NCI-H1092 (cell line): ENCODE results near the gene SLC51A.

Experiments
- DNase-seq: peaks from one replicate; lab custom pipeline; 2025; lab: John Stamatoyannopoulos, UW

The SLC51A gene

DNA sequence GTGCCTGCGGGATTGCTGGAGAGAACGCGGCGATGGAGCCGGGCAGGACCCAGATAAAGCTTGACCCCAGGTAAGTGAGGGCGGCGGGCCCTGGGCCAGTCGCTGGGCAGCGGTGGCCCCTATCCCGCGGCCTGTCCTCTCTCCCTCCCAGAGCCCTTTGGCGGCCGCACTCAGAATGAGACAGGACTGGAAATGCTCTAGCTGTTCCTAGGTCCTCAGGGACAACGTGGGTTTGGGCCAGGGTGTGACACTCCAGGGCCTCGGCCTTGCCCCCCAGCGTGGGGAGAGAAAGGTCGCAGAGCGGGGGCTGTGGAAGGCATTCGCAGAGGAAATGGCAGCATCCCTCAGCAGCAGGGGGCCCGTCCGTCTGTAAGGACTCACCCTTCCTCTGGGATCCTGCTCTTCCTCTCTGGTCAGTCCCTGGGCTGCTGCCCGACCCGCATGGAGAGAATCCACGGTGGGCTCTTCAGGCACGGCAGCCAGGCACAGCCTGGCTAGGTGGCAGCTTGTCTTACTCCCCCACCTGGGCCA is 412 bp downstream of the SLC51A start:
- DNase-seq, result no peak

DNA sequence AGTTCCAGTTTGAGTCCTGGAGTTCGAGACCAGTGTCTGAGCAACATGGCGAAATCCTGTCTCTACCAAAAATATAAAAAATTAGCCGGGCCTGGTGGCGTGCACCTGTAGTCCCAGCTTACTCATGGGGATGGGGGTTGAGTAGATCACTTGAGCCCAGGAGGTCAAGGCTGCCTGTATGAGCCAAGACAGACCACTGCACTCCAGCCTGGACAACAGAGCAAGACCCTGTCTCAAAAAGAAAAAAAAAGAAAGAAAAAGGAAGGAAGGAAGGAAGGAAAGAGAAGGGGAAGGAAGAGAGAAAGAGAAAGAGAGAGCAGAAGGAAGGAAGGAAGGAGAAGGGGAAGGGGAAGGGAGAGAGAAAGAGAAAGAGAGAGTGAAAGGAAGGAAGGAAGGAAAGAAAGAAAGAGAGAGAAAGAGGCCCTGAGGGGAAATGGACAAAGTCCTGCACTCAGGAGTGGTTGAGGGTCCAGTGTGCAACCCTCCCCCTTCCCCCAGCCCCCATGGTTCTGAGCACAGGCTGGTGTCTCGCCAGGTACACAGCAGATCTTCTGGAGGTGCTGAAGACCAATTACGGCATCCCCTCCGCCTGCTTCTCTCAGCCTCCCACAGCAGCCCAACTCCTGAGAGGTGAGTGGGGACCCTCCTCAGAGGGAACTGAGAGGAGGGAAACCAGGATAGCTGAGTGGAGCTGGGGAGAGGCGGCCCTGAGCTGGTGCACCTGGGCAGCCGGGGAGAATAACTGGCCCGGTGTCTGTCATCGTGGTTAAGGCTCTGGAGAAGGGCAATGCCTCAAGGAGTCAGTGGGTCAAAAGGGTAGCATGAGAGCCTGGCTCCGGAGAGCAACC is 1.2 kb downstream of the SLC51A start:
- no peak for DNase-seq

DNA sequence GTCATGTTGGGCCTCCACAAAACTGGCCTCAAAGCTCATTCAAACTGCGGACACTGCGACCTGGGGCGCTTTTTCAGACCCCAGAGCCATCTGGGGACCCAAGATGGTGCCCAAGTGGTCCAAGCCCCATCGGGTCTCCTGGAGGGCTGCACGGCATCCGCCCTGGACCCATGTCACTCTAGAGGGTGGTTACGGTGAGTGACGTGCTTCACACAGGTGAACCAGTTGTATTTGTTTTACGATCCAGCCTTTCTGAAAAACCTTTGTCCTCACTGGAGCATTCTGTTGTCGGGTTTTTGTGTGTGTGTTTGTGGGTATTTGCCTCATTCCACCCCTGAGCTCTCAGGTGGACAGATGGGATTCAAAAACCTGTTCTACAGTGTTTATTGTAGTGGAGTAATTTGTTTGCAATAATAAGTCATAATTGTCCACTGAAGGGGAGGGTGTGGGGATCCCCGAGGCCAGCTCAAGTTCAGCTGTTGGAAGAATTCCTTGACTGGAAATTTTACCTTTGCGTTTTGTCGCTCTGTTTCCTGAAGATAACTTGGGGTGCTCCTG is 1.9 kb downstream of the SLC51A start:
- no peak for DNase-seq

DNA sequence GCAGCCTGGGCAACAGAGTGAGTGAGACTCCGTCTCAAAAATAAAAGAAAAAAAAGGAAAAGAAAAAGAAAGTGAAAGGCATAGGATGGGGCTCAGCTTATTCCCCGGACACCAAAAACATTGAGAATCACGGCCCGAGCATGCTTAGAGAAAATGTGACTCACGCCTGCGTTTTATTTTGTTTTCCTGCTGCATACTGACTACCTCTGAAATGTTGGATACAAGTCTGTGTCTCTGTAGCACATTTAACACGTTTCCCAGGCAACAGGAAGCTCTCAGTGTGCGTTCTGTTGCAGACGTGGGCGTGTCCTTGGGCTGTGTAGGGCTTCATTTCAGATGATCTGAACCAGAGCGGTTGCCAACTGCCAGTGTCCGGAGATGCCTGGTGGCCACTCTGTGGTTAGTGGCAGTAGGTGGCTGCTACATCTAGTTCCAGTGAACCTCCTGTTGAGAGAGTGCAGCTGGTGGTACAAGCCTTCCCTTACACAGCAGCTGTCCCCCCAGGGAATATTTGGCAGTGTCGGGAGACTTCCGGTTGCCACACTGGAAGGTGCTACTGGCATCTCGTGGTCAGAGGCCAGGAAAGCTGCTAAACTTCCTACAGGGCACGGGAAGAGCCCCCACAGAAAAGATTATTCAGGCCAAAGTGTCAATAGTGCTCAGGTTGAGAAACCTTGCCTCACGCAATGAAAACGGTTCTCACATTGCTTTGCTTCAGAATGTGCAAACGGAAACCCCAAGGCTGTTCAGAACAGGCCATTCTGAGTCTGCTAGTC is 3.0 kb downstream of the SLC51A start:
- DNase-seq, result peak; percentile 63

DNA sequence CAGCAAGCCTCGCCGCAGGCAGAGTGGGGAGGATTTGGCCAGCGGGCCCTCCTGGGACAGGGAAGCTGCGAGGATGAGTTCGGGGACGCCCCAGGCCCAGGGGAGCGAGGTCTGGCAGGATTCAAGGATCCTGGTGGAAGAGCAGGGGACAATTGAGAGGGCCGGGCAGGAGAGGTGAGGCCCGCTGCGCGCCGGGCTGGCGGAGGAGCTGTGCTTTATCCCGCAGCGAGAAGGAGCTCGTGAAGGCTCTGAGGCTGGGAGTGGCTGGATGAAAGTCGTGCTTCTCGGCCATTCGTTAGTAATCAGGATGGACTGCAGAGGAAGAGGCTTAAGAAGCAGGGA is 3.6 kb downstream of the SLC51A start:
- DNase-seq, result no peak

DNA sequence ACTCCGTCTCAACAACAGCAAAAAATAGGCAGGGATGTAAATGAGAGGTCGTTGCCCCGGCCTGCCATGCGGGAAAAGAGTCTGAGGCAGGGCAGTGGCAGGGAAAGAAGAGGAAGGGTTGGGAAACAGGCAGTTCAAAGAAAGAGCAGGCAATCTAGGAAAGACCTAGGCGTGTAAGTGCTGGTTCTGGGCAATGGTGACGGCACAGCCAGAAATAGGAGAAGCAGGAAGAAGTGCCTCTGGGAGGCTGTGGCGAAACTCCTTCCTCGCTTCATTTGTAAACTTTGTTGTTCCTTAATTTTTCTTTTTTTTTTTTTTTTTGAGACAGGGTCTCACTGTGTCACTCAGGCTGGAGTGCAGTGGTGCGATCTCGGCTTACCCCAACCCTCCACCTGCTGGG is 4.3 kb downstream of the SLC51A start:
- DNase-seq, result no peak

DNA sequence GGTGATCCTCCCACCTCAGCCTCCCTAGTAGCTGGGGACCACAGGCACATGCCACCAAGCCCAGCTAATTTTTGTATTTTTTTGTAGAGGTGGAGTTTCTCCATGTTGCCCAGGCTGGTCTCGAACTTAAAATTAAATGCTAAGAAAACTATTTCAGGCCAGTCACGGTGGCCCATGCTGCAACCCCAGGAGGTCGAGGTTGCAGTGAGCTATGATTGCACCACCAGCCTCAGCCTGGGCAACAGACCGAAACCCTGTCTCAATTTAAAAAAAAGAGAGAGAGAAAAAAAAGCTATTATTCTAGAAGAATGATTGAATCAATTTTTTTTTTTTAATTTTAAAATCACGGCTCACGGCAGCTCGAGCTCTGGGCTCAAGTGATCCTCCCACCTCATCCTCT is 4.7 kb downstream of the SLC51A start:
- no peak for DNase-seq

DNA sequence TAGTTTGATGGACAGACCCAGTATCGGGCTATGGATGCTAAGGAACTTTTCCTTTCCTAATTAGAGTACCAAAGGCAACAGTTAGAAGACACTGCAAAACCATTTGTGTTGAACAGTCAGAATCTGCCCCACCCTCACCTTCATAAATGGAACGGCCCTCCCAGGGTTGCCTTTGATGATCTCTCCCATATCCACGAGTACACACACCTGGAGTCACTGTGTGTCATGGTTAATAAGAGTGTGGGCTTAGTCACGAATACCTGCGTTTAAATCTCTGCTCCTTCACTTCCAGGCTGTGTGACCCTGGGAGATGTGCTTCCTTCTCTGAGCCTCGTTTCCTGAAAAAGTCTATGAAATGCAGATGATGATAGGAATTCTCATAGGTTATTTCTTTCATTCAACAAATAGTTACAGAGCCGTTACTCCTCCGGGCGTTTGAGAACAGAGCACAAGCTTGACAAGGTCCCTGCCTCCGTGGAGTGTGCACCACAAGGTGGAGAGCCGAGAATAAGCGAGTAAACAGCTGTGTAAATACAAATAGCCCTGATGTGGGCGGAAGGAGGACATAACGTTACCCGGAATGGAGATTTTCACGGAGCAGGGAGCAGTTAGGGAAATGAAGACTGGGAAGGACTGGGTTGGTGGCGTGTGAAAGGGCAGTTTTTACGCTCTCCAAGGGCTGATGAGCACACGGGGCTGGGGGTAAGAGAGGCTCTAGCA is 6.7 kb downstream of the SLC51A start:
- peak; percentile 24 for DNase-seq

DNA sequence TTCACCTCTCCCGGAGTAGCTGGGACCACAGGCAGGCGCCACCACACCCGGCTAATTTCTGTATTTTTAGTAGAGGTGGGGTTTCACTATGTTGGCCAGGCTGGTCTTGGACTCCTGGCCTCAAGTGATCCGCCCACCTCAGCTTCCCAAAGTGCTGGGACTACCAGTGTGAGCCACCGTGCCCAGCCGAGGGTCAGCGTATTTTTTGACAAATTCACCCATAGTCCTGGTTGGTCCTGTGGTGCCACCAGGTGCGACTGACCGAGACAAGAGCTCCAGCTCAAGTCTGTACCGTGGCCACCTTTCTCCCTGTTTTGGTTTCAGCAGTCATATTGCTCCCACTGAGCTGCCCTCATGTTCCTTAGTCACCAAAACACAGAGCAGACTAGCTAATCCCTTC is 8.8 kb downstream of the SLC51A start:
- DNase-seq, result no peak

DNA sequence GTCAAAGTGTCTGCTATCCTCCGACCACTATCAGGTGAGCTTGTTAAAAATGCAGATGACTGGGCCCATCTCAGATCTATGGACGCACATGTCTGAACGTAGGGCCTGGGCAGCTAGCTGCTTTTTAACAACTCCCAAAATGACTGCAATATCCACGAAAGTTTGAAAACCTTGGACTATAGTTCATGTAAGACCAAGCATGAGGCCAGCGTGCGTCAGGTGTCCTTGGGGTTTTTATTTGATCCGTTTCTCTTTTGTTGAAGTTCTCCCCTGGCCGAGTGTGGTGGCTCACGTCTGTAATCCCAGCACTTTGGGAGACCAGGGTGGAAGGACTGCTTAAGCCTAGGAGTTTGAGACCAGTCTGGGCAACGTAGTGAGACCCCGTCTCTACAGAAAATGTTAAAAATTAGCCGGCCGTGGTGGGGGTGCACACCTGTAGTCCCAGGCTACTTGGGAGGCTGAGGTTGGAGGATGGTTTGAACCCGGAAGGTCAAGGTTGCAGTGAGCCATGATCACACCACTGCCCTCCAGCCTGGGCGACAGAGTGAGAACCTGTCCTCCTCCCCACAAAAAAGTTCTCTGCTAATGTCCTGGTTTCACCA is 9.5 kb downstream of the SLC51A start:
- no peak for DNase-seq

DNA sequence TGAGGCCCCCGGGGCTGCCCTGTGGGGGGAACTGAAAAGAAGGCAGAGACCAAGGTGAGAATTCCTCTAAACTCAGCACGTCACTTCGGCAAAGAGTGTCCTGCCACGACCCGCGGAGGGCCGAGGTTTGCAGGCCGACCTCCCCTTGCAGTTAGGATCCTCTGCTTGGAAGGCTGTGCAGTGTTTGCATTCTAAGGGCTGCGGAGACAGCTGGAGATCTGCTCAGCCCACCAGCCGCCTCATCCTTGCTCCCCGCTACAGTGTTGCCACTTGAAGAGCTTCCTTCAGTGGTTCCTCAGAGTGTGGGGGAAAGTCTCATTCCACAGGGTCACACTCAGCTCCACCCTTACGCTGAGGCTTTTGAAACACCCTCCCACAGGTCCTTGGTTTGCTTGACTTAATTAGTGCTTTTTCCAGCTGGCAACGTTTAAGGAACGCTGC is 10.8 kb downstream of the SLC51A start:
- no peak for DNase-seq

DNA sequence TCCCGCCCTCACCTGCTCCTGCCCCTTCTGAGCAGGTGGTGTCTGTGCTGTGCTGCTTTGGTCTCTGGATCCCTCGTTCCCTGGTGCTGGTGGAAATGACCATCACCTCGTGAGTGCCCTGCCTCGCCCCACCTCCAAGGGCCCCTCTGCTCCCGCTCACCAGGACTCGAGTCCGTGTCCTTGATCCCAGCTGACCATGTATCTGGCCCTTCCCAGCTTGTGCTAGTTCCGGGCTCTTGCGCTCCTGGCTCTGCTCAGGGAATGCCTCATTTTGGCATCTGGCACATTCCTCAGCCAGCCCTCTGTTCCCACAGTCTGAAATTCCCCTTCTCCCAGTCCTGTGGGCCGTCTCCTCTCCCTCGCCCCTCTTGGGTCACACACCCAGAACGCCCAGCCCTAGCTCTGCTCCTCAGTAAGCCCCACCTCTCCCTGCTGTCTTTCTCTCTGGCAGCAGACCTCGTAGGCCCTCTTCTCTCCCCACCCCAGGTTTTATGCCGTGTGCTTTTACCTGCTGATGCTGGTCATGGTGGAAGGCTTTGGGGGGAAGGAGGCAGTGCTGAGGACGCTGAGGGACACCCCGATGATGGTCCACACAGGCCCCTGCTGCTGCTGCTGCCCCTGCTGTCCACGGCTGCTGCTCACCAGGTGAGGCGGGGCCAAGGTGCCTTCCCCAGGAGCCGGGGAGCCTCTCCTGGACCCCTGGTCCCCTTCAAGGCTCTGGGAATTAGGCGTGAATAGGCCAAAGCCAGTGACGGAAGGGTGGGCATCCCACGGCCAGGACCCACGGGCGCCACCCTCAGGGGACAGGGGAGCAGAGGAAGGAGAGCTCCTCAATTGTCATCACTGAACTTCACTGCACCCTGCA is 11.5 kb downstream of the SLC51A start:
- no peak for DNase-seq

DNA sequence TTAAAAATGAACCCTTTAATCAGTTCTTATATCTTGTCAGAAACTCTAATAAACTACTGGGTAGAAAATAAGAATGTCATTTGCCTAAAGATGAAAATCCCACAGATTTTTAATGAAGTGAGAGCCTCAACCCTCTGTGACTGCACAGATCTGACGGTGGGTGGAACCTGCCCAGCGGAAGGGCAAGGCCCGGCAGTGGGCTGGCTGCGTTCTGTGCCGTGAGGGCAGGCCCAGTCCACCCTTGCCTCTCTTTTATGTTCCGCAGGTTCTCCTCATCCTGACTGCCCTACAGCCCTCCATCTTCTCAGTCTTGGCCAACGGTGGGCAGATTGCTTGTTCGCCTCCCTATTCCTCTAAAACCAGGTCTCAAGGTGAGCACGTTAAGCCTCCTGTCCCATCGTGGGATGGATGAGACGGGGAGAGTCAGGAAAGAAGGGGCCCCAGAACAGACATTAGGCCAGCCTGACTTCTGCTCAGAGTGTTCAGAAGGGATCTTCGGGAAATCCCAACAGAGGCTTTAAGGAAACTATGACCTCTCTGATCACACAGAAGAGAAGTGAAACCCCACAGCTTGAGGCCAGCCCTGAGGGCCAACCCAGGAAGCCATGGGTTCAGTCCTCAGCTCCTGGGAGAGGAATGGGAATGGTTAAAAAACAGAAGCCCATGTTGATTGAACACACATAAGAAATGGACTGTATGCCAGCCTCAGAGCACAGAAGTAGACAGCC is 16.0 kb downstream of the SLC51A start:
- no peak for DNase-seq

DNA sequence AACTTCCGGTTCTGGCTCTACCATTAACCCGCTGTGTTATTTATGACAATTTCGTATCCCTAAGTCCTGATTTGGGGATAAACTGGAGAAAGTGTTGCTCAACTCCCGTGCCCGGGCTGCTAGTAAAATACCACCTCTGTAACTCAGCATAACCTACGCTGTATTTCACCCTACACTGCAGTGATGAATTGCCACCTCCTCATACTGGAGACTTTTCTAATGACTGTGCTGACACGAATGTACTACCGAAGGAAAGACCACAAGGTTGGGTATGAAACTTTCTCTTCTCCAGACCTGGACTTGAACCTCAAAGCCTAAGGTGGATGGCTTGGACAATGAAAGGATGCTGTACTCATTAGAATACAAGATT is 16.5 kb downstream of the SLC51A start:
- no peak for DNase-seq

DNA sequence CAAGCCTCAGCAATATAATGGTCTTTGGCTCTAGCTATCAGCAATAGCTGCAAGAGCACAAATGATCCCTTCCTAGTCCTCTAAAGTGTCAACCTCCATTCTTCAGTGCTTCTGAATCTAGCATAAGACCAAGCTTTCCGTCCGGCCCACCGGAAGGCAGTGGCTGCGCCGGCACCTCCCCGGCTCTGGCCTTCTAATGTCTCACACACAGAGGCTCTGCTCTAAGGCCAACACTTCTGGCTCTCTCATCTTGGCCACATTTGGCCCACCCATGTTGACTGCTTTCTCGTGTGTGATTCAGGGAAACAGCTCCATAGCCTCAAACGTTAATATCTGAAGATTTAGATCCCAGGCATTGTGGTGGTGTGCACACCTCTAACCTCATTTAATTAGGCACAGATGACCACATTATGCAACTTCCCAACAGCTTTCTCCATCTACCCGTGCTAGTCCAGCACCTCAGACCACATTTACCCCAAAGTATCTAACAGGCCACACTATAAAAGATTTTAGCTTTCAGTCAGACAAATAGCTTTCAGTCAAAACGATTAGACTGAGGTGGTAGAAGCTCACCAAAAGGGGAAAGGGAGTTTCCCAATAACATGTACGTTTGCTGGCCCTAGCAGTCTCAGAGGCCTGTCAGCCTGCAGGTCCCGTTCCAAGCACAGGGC is 19.3 kb downstream of the SLC51A start:
- DNase-seq, result no peak

DNA sequence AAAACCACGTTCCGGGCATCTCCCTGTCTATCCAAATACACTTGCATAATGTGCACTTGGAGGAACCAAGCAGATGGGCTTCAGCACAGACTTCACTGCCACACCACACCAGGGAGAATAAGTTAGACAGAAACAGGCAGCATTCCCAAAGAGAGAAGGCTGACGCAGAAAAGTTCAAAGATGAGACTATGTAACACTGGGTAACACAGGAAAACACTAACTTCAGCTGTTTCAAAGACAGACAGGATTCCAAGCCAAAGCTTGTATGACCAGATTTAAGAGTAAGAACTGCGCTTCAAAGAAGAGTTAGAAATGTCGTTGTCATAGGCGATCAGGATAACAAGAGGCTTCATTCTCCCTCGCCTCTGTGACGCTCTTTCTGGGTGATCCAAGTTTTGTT is 19.9 kb downstream of the SLC51A start:
- no peak for DNase-seq

DNA sequence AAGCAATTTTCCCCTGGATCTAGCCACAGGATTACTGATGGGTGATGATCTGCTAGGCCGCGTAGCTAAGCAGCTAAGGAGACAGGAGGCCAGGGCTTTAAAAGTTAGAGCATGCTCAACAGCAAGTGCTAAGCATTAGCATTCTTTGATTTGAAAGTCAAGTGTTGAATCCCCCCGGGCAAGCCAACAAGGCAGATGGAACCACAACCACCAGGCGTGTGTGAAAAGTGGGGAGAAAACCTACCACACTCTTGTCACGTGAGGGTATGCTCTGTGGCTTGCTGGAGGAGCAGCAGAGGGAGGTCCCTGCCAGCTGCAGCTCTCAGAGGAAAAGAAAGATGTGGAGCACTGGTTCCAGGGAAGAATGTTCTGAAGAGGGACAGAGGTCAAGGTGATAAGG is 20.9 kb downstream of the SLC51A start:
- DNase-seq, result no peak

DNA sequence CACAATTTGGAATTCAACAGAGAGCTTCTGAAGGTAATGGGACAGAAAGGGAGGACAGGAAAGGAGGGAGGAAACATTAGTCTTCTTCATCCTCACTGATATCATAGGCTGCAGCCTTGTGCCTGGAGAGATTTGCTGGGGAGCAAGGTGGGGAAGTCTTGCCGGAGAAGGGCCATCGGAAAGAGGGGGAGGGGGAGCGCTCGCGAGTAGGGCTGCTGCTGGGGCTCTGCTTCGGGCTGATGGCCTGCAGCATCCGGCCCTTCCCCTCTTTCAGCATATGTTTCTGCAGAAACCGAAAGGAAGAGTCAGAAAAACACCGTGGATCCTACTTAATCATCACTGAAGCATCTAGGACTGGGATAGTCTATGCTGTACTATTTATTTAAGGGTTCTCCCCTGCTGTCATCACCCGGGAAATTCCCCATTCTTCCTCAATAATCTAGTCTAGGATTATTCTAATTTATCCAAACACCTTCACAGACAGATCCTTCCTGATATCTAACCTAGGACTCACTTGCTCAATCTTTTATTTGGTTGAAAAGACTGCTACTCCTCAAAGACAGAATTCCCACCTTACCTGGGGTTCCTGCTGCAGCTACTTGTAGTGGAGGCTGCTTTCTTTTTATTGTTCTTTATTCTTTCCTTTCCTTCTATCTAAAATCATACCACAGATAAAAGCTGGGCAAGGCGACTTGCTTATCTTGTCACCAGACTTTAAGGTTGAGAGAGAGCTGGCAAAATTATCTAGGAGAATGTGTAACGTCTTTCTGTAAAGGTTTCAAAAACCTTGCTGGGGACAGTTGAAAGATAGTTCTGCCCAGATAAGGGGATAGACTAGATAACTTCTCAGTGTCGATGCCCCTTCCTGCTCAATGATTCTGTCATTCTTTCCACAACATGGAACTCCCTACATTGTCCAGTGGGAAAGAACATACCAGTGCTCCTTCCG is 22.6 kb downstream of the SLC51A start:
- no peak for DNase-seq

DNA sequence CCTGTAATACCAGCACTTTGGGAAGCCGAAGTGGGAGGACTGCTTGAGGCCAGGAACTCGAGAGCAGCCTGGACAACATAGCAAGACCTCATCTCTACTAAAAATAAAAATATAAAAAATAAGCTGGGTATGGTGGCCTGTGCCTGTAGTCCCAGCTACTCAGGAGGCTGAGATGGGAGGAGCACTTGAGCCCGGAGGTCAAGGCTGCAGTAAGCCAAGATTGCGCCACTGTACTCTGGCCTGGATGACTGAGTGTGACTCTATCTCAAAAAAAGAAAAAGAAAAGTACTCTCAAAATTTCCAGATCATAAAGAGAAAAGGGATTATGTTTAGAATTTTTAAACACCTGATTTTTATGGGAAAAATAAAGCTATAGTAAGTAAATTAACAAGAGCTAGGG is 24.1 kb downstream of the SLC51A start:
- DNase-seq, result no peak
